Measurements from ENCODE around the gene STOML3.
"Not testable (repeated sequence)": the region's sequence is repeated elsewhere in the genome, so short reads cannot be mapped to it uniquely, and the experiment has no call there.

The STOML3 gene

GRCh38 chr13:38990693-38991092 lies at the start of gene STOML3:
STOML3 (minus strand) TSS chr13:38990831; CDS start chr13:38990721, 110 bp downstream.
- no peak for DNase-seq

GRCh38 chr13:39040206-39040605 lies 49.6 kb upstream of the STOML3 start:
- DNase-seq, result no peak

- no peak for DNase-seq
Observed at GRCh38 chr13:39039041-39039440, 48.4 kb upstream of the STOML3 start.

- no peak for DNase-seq
Observed at GRCh38 chr13:39038569-39039030, 48.0 kb upstream of the STOML3 start.

GRCh38 chr13:39037880-39038568 lies 47.4 kb upstream of the STOML3 start, which contains the start of the genes NHLRC3 and PROSER1:
NHLRC3 (plus strand) TSS chr13:39038456; CDS start chr13:39038640, 184 bp downstream.
PROSER1 (minus strand) TSS chr13:39038089; CDS start chr13:39037242, 847 bp downstream.
- peak; percentile 94 for DNase-seq

- DNase-seq, result no peak
Observed at GRCh38 chr13:39037410-39037879, 46.8 kb upstream of the STOML3 start.

GRCh38 chr13:39036212-39036611 lies 45.6 kb upstream of the STOML3 start:
- no peak for DNase-seq

- DNase-seq, result no peak
Observed at GRCh38 chr13:39035799-39036198, 45.2 kb upstream of the STOML3 start.

GRCh38 chr13:39035204-39035603 lies 44.6 kb upstream of the STOML3 start:
- no peak for DNase-seq

GRCh38 chr13:39034085-39034484 lies 43.5 kb upstream of the STOML3 start:
- DNase-seq, result no peak

- no peak for DNase-seq
Observed at GRCh38 chr13:39032150-39032549, 41.5 kb upstream of the STOML3 start.

GRCh38 chr13:39025433-39025839 lies 34.8 kb upstream of the STOML3 start:
- no peak for DNase-seq

GRCh38 chr13:39023761-39024160 lies 33.1 kb upstream of the STOML3 start:
- DNase-seq, result no peak

GRCh38 chr13:39023316-39023715 lies 32.7 kb upstream of the STOML3 start:
- no peak for DNase-seq

GRCh38 chr13:39020853-39021462 lies 30.3 kb upstream of the STOML3 start:
- DNase-seq, result no peak

GRCh38 chr13:39016787-39017186 lies 26.2 kb upstream of the STOML3 start:
- no peak for DNase-seq

- DNase-seq, result no peak
Observed at GRCh38 chr13:39016087-39016486, 25.5 kb upstream of the STOML3 start.

- DNase-seq, result no peak
Observed at GRCh38 chr13:39013462-39013861, 22.8 kb upstream of the STOML3 start.

GRCh38 chr13:39012608-39013007 lies 22.0 kb upstream of the STOML3 start:
- DNase-seq, result no peak

- not testable (repeated sequence) for DNase-seq
Observed at GRCh38 chr13:39006371-39007111, 15.9 kb upstream of the STOML3 start.

- DNase-seq, result no peak
Observed at GRCh38 chr13:38998739-38999138, 8.1 kb upstream of the STOML3 start.

GRCh38 chr13:38993381-38993780 lies 2.8 kb upstream of the STOML3 start:
- no peak for DNase-seq

- DNase-seq, result no peak
Observed at GRCh38 chr13:38981096-38981495, 9.5 kb downstream of the STOML3 start.

GRCh38 chr13:38980750-38981078 lies 9.9 kb downstream of the STOML3 start:
- DNase-seq, result no peak
